HG03575 (cell line): ENCODE results near the gene BAIAP3.

ENCODE experiments used
- ATAC-seq: cut with Tn5 transposase; IDR thresholded peaks from one replicate; pipeline ENCODE4 v1.9.1; 2021; ENCODE audit not compliant: unreplicated experiment, insufficient number of reproducible peaks, low FRiP score; ENCODE audit errors: extremely low read depth

BAIAP3 gene

DNA sequence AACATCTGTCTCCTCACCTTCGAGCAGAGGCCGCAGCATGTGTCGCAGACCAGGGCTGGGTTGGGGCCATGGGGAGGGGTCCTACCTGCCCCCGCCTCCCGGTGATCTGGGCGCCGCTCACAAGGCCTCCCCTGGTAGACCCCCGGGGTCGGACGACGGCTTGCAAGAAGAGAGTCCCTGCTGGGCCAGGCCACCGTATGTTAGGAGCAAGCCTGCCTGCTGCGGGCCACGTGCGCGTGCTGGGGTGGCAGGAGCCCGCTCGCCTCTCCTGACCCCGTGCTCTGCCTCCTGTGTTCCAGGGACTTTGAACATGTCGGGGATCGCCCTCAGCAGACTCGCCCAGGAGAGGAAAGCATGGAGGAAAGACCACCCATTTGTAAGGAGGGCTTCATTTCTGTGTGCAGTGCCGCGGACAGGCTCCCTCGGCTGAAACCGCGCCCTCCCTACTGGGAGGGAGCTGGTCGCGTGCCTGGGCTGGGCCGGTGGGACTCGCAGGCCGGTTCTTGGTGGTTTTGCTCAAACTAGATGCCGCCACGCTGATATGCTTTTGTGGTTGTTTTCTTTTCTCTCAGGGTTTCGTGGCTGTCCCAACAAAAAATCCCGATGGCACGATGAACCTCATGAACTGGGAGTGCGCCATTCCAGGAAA lies 19.6 kb upstream of the BAIAP3 start:
- ATAC-seq: no peak

DNA sequence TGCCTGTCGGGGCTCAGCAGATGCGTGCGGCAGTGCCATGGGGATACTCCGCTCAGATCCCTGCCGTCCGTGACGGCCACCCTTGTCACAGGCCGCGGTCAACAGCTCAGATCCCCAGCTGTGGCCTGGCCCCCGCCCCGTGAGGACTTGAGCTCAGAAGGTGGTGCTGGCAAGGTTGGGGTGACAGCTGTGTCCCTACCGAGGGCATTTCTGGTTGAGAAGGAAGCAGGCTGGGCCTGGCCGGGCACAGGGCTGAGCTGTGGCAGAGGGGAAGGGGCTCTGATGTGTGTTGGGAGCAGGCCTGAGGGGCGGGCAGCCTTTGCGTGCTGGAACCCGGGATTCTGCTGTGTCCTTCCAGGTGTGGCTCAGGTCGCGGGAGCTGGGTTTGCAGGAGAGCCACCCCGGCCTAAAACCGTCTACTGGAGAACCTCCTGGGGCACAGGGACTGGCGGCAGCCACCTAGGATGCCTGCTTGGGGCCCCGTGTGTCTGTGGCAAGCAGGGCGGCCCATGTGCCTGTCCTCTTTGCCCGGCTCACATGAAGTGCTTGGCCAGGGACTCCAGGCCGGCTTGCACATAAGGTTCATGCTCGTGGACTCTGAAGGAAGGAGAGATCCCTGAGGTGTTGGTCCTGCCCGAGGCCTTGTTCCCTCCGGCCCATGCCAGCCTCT lies 18.9 kb upstream of the BAIAP3 start:
- no peak for ATAC-seq

DNA sequence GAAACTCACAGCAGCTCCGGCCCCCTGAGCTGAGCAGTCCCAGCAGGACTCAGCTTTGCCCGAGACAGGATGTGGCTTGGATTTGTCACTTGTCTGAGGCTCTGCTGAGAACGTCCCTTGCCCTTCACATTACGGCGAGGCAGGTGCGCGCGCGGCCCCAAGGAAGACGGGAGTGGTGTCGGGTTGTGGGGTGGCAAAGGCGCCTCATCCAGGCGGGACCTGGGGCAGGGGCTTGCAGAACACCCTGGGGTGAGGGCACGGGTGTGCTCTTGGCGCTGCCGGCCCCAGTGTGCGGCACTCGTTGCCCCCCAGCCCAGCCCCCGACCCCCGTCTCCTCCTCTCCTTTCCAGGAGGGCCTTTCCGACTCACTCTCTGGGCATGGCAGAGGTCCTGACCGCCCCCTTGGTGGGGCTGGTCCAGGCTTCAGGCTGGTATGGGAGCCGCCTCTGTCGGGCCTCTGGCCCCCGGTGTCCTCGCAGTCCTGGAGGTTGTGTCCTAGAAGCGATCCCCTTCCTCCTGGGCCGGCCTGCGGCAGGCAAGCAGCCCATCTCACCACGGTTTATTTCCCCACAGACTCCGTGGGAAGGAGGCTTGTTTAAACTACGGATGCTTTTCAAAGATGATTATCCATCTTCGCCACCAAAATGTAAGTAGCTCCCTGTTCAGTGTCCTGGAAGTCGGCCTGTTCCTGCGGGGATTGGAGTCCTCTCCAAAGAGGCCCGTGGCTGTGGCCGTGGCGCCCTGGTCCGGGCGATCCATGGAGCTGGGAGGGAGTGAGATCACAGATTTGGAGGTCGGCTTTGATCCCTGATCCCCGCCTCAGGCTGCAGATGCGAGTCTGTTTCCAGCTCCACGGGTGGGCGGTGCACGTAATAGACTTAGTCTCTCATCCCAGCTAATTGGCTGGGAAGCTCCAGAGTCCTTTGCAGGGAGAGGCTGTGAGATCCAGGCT lies 18.1 kb upstream of the BAIAP3 start:
- ATAC-seq: no peak

DNA sequence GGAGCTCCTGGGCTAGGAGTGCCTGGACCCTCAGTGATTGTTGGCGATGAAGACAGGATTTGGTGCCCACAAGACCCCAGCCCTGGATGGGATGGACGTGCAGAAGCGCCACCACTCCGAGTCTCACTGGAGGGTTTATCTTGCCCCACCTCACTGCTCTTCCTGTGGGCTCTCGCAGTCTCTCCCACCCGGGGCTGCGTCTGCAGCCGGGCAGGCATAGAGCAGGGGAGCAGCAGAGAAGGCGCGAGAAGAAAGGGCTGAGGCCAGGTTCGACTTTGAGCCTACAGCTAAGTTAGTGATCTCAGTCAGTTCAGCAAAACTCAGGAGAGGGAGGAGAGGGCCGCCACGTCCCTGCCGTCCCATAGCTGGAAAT lies 17.4 kb upstream of the BAIAP3 start:
- ATAC-seq: no peak

DNA sequence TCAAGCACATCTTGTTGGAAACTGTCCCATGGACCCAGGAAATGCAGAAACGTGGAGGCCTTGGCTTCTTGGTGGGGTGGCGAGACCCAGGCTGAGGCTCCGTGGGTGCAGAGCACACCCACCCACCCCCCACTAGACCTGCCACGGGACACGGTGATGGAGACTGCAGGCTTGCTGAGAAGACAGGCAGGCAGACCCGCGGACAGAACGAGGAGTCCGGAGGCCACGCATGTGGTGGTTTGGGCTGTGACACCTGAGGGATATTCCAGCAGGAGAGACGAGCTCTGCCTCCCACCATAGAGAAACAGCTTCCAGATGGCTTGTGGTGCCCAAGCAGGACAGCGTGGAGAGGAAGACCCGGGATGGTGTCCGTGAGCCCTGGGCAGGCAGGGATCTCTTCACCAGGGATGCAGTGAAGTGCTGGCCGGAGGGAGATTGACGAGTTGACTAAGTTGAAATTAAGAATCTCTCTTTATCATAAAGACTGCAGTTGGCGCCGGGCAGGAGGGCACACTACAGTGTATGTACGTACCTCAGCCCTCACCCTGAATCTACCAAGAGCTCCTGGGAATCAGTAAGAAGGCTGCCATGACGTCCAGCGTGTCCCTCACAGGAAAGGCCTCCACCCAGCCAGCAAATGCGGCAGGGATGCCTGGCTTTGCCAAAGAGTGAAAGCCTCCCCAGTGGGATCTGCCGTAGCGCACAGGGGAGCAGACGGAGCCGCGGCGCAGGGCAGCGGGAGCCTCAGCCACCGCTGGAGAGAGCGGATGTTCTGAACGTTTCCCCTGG lies 15.8 kb upstream of the BAIAP3 start:
- no peak for ATAC-seq

DNA sequence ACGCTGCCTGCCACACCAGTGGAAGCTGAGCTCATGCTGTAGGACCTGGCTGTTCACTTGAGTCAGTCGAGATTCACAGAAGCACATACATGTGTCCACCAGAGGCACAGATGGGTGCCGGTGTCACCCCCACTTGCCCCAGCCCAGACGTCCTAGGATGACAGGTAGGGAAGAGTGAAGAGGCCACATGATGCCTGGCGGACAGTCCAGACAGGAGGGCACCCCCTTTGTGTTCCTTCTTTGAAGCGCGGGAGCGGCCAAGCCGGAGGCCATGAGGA lies 15.2 kb upstream of the BAIAP3 start:
- ATAC-seq: no peak

DNA sequence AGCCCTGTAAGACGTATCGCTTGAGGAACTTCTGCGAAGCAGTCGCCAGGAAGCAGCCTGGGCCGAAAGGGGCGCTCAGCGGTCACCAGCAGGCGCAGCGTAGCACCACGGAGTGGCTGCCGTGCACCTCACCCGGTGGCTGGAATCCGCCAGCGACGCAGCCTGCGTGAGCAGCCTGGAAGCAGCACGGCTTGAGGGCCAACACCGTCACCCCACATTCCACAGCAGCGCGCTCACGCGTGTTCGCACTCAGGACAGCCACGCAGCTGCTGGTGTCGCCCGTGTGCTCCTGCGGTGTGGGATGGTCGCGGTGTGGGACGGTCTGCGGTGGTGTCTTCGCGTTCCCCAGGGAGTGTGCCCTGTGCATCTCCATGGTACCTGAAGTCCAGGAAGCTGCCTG lies 14.4 kb upstream of the BAIAP3 start:
- no peak for ATAC-seq

DNA sequence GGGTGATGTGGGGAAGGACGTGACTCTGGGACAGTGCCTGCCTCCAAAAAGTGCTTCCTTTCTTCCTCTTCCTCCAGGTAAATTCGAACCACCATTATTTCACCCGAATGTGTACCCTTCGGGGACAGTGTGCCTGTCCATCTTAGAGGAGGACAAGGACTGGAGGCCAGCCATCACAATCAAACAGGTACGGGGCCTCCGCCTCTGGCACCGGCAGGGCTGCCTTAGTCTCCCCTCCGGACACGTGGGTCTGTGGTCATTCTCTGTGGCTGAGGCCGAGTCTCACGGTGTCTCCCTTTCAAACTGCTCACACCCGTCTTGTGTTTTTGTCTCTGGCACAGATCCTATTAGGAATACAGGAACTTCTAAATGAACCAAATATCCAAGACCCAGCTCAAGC lies 13.3 kb upstream of the BAIAP3 start:
- ATAC-seq: no peak

DNA sequence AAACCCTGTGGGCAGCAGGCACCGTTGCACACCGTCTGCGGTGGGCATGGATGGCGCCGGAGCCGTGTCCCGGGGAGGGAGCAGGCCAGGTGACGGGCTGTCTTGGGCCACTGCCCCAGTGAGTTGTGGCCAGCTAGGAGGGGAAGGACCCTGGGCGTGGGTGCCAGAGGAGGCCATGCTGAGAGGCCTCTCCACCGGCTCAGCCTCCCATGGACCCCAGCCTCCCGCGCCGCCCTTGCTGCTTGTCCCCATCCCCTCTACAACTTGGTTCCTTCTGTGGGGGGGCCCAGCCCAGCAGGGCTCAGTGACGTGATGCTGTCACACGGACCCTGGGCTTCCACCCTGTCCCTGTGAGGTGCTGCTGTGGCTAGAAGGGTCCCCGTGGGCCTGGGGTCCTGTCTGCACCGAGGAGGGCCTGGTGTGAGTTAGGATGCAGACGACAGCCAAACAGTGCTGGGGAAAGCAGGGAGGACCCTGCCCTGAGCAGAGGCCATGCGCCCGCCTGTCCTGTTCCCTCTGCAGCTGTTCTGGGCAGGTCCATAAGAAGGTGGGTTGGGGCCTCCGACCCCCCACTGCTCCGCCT lies 12.7 kb upstream of the BAIAP3 start:
- ATAC-seq: no peak

DNA sequence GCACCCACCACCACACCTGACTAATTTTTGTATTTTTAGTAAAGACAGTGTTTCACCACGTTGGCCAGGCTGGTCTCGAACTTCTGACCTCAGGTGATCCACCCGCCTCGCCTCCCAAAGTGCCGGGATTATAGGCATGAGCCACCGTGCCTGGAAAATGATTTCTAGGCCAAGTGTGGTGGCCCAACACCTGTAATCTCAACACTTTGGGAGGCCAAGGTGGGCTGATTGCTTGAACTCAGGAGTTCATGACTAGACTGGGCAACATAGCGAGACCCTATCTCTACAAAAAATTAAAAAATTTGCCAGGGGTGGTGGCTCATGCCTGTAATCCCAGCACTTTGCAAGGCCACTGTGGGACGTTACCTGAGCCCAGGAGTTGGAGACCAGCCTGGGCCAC lies 11.0 kb upstream of the BAIAP3 start:
- ATAC-seq: no peak

DNA sequence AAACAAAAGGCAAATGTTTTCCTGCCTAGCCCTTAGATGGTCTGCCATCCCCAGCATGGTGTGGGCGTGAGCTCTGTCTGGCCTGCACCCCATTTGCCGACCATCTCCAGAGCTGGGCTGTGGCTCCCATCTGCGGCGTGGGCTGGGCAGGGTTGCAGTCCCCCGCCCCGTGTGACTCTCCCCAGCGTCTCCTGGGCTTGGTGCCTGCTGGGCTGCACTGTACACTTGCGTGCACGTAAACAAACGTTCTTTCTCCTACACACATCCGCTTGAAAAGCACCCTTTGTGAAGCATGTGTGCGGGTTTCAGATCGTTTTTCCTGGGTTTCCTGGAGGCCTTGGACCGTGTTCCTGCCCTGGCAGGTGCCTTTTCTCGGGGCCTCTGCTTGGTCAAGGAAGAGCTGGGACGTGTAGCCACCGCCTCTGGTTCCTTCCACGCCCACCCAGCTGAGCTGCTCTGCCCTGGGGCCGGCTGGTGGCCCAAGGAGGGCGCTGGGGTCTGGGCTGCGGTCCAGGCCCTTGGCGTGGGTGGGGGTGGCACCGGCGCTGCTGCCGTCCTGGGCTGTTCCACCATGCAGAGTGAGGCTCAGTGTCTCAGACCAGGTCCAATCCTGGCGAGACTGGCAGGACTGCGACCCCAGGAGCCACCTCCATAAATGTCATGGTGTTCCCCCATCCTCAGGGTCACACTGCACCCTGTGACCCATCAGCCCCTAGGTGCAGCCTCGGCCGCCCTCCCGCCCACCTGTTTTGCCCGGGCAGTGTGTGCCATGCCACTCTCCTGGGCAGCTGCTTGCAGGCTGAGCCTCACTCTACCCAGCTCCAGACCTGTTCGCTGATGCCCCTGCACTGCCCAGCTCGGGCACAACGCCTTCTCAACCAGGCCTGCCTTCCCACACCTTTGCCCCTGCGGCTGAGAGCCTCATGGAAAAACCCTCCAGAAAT lies 9.9 kb upstream of the BAIAP3 start:
- ATAC-seq: no peak

DNA sequence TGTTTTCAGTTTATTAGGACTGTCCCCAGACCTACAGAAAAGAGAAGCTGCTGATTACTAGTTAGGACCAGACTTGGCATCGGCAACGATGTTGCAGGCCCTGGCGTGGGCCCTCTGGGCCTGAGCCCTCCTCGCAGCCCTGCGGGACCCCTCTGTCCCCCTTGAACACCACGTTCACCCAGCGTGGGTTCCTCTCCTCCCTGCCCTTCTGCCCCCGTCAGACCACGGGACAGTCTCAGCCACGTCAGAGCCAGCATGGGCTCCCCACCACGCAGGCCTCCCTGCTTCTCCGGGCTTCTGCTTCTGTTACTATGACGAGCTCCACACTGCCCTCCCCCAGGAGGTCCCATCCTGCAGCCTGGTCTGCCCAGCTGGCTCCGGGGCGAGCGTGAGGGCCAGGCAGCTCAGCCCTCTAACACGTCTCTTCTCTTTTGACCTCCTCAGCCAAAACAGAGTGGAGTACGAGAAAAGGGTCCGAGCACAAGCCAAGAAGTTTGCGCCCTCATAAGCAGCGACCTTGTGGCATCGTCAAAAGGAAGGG lies 9.1 kb upstream of the BAIAP3 start:
- ATAC-seq: no peak

DNA sequence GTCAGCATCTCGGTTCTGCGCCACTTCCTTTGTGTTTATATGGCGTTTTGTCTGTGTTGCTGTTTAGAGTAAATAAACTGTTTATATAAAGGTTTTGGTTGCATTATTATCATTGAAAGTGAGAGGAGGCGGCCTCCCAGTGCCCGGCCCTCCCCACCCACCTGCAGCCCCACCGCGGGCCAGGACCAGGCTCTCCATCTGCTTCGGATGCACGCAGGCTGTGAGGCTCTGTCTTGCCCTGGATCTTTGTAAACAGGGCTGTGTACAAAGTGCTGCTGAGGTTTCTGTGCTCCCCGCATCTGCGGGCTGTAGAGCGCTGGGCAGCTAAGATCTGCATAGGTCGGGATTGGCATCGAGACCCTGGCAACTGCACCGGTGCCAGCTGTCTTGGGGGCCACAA lies 8.2 kb upstream of the BAIAP3 start:
- no peak for ATAC-seq

DNA sequence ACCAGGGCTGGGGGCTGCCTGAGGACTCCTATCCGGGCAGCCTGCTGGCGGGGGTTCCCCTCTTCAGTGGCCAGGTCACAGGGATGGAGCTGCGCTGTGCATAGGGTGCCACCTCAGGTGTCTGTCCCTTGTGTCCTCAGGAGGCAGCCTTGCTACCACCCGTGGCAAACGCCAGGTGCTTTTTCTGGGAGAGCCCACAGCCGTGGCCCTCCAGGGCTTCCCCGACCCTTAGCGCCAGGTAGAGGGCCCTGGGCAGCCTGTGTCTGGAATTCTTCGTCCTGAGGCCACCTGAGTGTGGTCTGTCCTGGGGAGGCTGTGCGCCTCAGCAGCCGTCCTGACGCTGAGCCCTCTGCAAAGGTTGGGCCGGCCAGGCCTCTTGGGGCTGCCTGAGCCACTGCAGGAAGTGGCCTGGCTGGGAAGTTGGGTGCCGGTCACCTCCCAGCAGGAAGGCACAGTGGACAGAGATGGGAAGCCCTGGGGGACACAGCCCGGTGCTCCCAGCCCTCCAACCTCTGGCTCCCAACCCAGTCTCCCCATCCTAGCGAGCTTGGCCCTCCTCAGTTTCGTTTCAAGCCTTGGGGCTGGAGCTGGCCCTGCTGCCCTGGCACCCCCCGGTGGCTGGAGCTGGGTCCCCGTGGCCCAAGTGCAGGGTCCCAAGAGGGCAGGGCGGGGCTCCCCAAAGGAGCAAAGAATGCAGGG lies 7.6 kb upstream of the BAIAP3 start:
- ATAC-seq: no peak

DNA sequence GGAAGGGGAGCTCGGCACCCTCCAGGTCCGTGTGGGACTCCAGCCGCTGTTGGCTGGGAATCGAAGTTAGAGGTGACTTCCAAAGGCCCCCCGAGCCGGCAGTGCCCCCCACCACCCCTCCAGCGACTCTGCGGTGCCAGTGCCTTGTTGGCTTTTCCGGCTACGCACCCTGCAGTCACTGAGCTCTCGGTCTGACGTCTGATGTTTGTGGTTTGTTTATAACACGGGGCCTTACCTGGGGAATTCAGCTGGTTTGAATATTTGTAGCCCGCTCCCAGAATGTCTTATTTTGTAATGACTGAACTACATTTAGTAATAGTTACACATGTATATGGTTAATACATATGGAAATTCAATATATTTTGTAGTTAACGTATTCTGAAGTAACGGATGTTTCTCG lies 7.1 kb upstream of the BAIAP3 start:
- no peak for ATAC-seq

DNA sequence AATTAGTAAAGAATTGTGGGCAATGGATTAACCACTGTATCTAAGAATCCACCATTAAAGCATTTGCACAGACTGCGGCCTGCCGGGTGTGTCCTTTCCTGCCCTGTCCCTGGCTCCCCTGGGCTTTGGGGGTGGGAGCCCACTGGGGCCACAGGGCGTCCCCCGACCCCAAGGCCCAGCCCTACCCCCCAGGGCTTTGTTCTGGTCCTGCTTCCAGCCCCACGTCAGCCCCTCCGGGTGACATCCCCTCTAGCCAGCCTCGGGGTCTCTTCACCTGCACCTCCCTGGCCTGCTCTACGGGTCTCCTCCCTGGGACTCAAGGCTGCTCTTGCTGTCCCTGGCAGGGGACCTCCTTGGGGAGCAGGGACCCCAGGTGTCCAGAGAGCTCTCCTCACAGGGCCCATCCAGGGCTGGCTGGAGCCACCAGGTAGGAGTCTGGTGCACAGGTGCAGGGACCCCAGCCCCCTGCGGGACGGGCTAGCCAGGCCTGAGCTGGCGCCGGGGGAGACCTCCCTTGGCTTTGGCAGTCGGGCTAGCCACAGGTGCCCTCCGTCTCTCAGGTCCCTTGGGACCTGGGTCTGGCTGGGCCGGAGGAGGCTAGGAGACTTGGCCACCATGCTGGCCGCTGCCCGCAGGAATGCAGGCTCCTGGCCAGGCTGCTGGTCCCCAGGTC lies 6.4 kb upstream of the BAIAP3 start:
- ATAC-seq: no peak

DNA sequence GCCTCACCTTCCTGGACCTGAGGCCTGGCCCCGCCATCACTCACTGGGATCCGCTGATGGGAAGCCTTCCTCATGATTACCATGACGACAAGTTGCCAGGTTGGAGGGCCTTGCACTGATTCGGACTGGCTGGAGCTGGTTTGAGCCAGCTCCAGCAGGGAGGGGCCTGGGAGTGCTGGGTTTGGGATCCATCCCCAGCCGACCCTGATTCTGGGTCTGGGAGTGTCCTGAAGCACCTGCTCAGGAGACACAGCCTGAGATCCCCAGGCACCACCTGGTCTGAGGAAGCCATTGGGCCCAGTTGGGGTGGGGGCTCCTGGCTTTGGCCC lies 5.9 kb upstream of the BAIAP3 start:
- no peak for ATAC-seq
